NT2/D1 (cell line): ENCODE results near the gene CSNK2A1.

Experiments
- SUZ12 ChIP-seq: IDR thresholded peaks from 2 replicates; pipeline ENCODE4 v1.6.1; 2011; ENCODE audit not compliant: insufficient read length, insufficient read depth; ENCODE audit errors: extremely low read depth
- ZNF274 ChIP-seq: IDR thresholded peaks from 2 replicates; pipeline ENCODE4 v1.6.1; 2011; ENCODE audit warnings: mild to moderate bottlenecking, low read depth, low read length

GRCh38 chr20:483815-484644 lies 59.6 kb downstream of the CSNK2A1 start:
- no peak for TF ChIP-seq SUZ12
- TF ChIP-seq ZNF274, result no peak
